H1 (cell line): ENCODE measurements around the gene PDE2A. TPM values are rescaled to one million over a fixed set of nuclear protein-coding genes. Genes with fewer than 3 reads are reported as not detected.

ENCODE experiments used
- POLR2AphosphoS5 ChIP-seq: IDR thresholded peaks from 2 replicates; pipeline ENCODE4 v1.6.1; 2011; ENCODE audit warnings: low read depth, low read length
- polyA plus RNA-seq, 7 experiments: library from polyadenylated mRNA; depleted of rRNA in 3 of 7; stranded (reverse) in 5 of 7; unstranded in 2 of 7; fragments of >200 nt in 5 of 7; fragments of 200-250 nt in 2 of 7; gene quantifications; 1 replicate in 5 of 7; 2 replicates in 1 of 7; 4 replicates in 1 of 7; pipeline versions ENCODE4 v1.2.1 to v1.2.3, GENCODE V29; 2011 to 2013; ENCODE audit warnings: missing spikeins in 2 of 7, mixed read lengths in 2 of 7
- total RNA-seq: library from RNA; stranded (reverse); fragmentation: NEBNext Ultra II Directional; extraction: Animal tissue kit (Norgen Biotek cat#: 25700); gene quantifications from 2 replicates; pipeline ENCODE4 v1.2.1, GENCODE V29; 2021

Gene PDE2A
- total and polyA plus RNA-seq, 2 of the 8 experiments (the other 6 are each of a cell fraction or from before 2014, with no cell fraction given), result 3.4 to 7.1 TPM

DNA sequence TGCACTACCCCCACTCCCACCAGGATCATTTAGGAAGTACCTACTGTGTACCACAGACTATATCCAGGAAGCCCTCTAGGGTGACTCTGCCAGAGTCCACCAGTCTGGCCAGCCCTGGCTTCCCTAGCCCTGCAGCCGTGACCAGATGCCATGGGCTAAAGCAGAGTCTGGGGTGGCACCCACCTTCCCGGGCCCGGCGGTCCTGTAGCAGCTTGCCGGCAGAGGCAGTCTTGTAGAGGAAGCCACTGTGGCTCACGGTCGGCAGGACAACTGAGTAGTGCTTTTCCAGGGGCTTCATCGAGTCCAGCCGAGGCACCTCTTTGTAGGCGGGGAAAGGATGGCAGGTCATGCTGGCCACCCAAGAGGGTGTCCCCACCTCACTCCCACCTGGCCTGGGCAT is 27.2 kb upstream of the PDE2A start (continued):
- no peak for TF ChIP-seq POLR2AphosphoS5
- TF ChIP-seq, all 59 proteins: peak for 0
